ENCODE measurements around the gene LRRK1.

DNA sequence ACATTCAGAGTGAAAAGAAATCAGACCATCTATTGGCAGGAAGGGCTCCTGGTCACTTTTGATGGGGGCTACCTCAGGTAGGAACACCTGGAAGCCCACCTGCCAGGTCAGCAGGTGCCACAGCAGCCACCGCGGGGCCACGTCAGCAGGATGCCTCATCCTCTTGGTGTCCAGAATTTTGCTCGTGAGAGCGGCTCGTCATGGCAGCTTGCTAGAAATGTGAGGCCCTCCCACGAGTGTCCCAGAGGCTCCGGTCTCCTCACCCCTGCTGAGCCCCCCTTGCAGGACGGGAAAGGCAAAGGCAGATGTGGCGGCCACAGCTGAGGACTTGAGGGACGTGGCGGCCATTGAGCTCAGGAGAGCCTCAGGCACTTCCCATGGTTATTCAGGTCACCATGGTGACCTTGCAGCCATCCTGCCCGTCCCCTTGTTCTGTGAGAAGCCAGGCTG lies 129.4 kb downstream of the LRRK1 start:
- TF ChIP-seq, protein P1, sequence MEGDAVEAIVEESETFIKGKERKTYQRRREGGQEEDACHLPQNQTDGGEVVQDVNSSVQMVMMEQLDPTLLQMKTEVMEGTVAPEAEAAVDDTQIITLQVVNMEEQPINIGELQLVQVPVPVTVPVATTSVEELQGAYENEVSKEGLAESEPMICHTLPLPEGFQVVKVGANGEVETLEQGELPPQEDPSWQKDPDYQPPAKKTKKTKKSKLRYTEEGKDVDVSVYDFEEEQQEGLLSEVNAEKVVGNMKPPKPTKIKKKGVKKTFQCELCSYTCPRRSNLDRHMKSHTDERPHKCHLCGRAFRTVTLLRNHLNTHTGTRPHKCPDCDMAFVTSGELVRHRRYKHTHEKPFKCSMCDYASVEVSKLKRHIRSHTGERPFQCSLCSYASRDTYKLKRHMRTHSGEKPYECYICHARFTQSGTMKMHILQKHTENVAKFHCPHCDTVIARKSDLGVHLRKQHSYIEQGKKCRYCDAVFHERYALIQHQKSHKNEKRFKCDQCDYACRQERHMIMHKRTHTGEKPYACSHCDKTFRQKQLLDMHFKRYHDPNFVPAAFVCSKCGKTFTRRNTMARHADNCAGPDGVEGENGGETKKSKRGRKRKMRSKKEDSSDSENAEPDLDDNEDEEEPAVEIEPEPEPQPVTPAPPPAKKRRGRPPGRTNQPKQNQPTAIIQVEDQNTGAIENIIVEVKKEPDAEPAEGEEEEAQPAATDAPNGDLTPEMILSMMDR (IDR thresholded peaks at IDR 0.05), result no peak
- no peak for TF ChIP-seq POLR2A (IDR thresholded peaks at IDR 0.05)

All from sigmoid colon (tissue), 3 donors.